RPMI8226 (cell line): ENCODE data around the gene RIN3.

Source experiments
- DNase-seq: peaks from one replicate; pipeline ENCODE4 v3.0.0-alpha.2; 2015

RIN3 gene

DNA sequence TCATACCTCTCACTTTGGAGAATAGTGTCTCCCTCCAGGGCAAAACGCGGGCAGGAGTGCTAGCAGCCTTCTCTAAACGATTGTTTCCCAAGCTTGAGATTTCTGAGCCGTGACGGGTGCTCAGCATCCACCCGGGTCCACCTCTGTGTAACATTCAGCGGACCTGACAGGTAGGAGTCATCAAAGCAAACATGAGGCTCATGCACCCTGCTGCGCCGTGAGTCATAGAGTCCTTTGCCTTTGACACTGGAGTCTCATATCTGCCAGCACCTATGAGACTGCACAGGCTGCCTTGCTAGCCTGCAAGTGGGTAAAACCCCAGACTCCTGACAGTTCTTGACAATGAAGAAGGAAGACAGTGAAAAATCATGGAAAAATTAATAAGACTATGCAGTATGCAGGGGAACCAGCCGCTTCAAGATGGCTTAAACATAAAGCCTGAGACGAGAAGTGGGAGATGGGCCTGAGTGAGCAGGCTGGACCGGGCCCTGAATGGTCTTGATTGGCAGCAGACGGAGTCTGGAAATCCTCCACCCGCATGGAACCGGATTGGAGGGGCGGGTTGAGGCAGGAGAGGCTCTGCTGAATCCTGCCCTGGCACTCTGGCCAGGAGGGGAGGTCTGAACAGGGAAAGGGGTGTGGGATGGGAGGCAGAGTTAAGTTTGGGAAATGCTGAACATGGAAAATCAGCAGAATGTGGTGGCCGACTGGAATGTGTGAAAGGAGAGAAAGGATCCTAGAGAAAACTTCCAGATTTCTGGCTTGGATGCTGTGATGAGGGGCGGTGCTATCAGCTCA lies 180.6 kb downstream of the RIN3 start:
- DNase-seq = no peak

DNA sequence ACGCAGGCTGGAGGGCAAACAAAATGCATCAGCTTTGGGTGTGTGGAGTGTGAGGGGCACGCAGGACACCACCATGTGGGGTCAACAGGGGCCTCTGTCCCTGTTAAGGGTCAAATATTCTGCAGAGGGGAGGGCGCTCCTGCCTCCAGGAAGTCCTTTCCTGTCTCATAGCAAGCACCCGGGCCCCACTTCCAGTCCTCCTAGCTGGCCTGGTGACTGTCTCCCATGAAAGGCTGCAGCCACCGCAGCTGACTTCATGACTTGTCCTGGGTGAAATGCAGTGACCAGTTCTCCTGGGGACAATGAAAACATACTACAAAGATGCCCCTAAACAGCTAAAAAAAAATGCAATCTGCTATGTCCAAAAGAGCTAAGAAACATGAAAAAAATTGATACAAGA lies 181.2 kb downstream of the RIN3 start:
- no peak for DNase-seq

- no peak for DNase-seq
These were observed 182.0 kb downstream of the RIN3 start for GRCh38 chr14:92695562-92695961.

DNA sequence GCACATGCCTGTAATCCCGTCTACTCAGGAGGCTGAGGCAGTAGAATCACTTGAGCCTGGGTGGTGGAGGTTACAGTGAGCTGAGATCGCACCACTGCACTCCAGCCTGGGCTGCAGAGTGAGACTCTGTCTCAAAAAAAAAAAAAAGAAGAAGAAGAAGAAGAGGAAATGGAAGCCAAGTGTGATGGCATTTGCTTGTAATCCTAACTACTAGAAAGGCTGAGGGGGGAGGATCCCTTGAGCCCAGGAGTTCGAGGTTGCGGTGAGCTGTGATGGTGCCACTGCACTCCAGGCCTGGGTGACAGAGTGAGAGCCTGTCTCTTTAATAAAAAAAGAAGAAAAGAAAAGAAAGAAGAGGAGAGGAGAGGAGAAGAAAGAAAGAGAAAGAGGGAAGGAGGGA lies 182.8 kb downstream of the RIN3 start:
- DNase-seq = no peak

- no peak for DNase-seq
These were observed 184.8 kb downstream of the RIN3 start for GRCh38 chr14:92698393-92698792.

- DNase-seq = no peak
These were observed 188.2 kb downstream of the RIN3 start for GRCh38 chr14:92701826-92702225.

GRCh38 chr14:92702441-92702918 lies 188.9 kb downstream of the RIN3 start:
- no peak for DNase-seq

DNA sequence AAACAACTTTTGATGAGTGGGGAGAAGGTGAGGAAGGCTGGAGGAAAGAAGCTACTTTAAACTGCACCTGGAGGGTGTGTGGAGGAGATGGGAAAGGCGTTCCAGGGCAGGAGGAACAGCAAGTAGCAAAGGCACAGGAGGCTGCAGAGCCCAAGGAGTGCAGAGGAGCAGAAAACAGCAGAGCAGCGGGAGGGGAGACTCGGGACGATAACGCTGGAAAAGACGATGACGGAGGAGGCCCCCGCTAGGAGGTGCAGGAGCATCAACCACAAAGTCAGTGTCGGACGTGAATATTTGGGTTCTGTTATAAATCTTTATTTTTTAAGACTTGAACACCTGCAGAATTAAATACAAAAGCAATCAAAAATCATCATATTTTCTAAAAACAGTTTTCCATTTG lies 189.9 kb downstream of the RIN3 start:
- no peak for DNase-seq

DNA sequence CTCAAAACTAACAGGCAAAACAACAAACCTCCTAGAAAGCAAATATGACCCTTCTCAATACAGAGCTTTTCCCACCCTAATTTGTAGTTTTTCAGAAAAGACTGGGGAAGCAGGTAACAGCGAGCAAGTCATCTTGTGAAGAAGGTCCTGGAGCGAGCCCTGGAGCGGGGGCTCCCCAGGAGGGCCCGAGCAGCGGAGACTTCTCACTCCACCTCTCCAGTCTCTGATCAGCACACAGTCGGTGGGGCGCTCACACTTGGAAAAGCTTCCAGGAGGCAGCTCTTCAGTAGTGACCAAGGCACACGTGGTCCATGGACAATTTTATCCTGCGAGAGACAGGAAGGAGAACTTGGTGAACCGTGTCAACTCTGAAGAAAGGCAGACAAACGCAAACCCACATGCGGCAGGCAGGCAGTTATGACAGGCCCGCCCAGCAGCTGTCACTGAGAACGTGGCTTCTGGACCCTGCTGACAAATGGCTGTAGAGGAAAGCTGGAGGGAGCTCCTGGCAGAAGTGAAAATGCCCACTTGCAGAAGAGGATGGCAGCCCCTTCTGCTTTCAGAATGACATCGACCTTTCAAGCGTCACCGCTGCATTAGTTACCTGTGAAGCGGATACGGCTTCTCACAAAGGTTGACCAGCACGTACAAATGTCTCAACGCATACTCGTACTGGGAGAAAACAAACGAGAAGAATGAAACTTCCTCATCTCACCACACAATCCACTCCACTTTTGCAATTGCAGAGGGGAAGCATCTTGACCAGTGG lies 190.6 kb downstream of the RIN3 start:
- no peak for DNase-seq

- DNase-seq = no peak
These were observed 191.2 kb downstream of the RIN3 start for GRCh38 chr14:92704821-92705220.

DNA sequence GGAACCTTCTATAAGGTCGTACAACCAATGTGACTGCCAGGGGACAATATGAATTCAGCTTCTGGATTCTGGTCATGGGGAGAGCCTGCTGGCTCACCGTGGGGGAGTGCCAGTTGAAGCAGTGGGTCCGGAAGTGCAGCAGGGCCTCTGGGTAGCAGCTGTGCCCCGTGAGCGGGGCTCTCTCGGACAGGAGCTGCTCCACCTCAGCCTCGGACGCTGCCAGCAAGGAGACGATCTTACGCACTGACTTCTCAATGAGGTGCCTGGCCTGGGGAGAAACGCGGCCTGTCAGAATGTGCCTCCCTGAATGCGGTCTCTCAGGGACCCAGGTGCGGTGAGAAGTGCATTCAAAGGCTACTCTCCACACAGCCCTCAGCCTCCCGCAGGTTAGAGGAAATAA lies 192.8 kb downstream of the RIN3 start:
- DNase-seq = no peak

- no peak for DNase-seq
These were observed 195.9 kb downstream of the RIN3 start for GRCh38 chr14:92709340-92710000.

- DNase-seq = no peak
These were observed 196.4 kb downstream of the RIN3 start for GRCh38 chr14:92710001-92710341.

DNA sequence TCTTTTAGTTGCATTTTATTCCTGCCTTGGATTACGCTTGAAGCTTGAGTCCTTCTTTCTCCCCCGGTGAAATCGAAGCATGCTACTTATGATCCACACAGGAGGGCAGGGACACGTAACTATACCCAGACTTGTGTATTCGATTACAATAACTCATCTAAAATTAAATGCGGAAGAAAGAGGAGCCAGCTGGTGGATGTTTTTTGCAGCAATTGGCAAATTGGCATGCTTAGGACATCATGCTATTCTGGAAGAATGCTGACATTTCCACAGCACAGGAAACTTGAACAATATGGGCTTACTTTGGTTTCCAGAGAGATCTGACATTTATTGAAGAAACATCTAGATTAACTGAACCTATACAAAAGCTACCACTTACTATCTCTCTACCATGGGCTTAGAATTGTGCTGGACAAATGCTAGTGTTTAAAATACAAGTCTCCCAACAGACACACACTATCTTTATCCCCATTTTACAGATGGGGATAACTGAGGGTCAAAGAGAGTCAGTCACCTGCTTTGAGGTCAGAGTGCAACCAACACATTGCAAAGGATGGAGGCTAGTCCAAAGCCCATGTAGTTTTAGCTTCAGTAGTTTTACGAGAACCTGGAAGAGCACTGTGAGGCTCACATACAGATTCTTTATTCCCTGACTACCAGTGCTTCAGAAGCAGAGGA lies 198.5 kb downstream of the RIN3 start:
- DNase-seq = no peak

GRCh38 chr14:92712654-92713051 lies 199.1 kb downstream of the RIN3 start:
- DNase-seq = no peak

DNA sequence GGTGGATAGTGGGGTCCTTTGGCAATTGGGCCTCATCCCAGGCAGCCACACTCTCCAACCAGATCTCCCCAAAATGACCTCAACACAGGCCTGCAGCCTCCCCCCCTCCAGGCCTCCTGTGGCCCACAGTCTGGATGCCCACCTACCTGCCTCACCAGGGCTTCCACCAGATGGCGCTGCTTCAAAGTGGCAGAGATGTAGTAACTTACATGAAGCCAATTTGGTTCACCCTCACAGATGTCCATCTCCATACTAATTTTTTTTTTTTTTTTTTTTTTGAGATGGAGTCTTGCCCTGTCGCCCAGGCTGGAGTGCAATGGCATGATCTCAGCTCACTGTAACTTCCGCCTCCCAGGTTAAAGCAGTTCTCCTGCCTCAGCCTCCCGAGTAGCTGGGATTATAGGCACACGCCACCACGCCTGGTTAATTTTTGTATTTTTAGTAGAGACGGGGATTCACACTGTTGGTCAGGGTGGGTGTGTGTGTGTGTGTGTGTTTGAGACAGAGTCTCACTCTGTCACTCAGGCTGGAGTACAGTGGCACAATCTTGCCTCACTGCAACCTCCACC lies 201.2 kb downstream of the RIN3 start:
- DNase-seq = peak; percentile 65

GRCh38 chr14:92716131-92716530 lies 202.6 kb downstream of the RIN3 start:
- no peak for DNase-seq

- no peak for DNase-seq
These were observed 204.0 kb downstream of the RIN3 start for GRCh38 chr14:92717571-92718042.

- DNase-seq = no peak
These were observed 205.1 kb downstream of the RIN3 start for GRCh38 chr14:92718664-92719063.

GRCh38 chr14:92719421-92719820 lies 205.8 kb downstream of the RIN3 start:
- no peak for DNase-seq

DNA sequence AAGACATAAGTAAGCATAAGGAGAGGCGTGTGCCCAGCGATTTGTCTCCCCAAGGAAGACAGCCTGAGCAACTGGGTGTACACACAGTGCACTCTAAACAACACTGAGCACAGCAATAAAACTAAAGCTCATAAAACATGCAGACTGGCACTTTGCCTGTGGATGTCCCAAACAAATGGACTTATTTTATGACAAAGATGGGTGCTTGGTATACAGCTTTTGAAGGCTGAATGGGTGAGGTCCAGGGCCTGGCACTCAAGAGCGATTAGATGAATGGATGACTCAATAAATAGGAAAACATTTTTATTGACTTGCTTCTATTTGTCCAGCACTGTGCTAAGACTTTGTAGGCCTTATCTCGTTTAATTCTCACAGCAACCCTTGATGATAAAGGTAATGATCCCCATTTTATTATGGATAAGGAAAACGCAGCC lies 206.3 kb downstream of the RIN3 start:
- DNase-seq = no peak

- no peak for DNase-seq
These were observed 211.1 kb downstream of the RIN3 start for GRCh38 chr14:92724516-92725340.
